HepG2 (cell line): ENCODE results near the gene GATD1.
A peak's percentile ranks its signal among the peaks of the same experiment; 100 is the strongest.

Experiments
- NCOA5 ChIP-seq: sonication (generic); formaldehyde crosslinking; IDR thresholded peaks from 2 replicates; pipeline ENCODE4 v1.4.0; 2020; ENCODE audit warnings: missing genetic modification reagents
- NFIC ChIP-seq: IDR thresholded peaks from 2 replicates; pipeline ENCODE4 v1.6.1; 2012; ENCODE audit warnings: mild to moderate bottlenecking, low read length, inconsistent platforms
- ZSCAN25 ChIP-seq: sonication (generic); formaldehyde crosslinking; IDR thresholded peaks from 2 replicates; pipeline ENCODE4 v1.8.0; 2022; ENCODE audit warnings: mild to moderate bottlenecking, missing genetic modification reagents
- TF ChIP-seq, protein P1 (sequence below): IDR thresholded peaks from 2 replicates; pipeline ENCODE4 v1.6.1; 2016; ENCODE audit warnings: control low read depth
- TF ChIP-seq, protein P2 (sequence below): sonication (generic); formaldehyde crosslinking; IDR thresholded peaks from 2 replicates; pipeline ENCODE4 v1.5.0; 2020; ENCODE audit warnings: mild to moderate bottlenecking, missing genetic modification reagents, moderate library complexity

- TF ChIP-seq NCOA5 (CRISPR knock-in tag) (no peak), NFIC (no peak), ZSCAN25 (CRISPR knock-in tag) (peak; percentile 56)
- TF ChIP-seq, protein P1, sequence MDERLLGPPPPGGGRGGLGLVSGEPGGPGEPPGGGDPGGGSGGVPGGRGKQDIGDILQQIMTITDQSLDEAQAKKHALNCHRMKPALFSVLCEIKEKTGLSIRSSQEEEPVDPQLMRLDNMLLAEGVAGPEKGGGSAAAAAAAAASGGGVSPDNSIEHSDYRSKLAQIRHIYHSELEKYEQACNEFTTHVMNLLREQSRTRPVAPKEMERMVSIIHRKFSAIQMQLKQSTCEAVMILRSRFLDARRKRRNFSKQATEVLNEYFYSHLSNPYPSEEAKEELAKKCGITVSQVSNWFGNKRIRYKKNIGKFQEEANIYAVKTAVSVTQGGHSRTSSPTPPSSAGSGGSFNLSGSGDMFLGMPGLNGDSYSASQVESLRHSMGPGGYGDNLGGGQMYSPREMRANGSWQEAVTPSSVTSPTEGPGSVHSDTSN (CRISPR knock-in tag) = no peak
- TF ChIP-seq, protein P2, sequence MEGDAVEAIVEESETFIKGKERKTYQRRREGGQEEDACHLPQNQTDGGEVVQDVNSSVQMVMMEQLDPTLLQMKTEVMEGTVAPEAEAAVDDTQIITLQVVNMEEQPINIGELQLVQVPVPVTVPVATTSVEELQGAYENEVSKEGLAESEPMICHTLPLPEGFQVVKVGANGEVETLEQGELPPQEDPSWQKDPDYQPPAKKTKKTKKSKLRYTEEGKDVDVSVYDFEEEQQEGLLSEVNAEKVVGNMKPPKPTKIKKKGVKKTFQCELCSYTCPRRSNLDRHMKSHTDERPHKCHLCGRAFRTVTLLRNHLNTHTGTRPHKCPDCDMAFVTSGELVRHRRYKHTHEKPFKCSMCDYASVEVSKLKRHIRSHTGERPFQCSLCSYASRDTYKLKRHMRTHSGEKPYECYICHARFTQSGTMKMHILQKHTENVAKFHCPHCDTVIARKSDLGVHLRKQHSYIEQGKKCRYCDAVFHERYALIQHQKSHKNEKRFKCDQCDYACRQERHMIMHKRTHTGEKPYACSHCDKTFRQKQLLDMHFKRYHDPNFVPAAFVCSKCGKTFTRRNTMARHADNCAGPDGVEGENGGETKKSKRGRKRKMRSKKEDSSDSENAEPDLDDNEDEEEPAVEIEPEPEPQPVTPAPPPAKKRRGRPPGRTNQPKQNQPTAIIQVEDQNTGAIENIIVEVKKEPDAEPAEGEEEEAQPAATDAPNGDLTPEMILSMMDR (CRISPR knock-in tag) = no peak
These were observed 42.0 kb upstream of the GATD1 start for GRCh38 chr11:819129-819931.
